HepG2 (cell line): Measurements from ENCODE around the gene CRK. TPM values are rescaled to one million over a fixed set of nuclear protein-coding genes. Genes with fewer than 3 reads are reported as not detected.

Source experiments
- ATAC-seq: fragments of 200-7000 bp; cut with Tn5 transposase; 3 replicates; pipeline ENCODE4 v1.9.1; 2020; ENCODE audit warnings: mild to moderate bottlenecking, moderate library complexity
- BruUV-seq: library from RNA; stranded (reverse); fragments of 400-500 nt; replicated peaks from 2 replicates; lab custom pipeline; 2021; lab: Mats Ljungman, UMichigan
- CTCF ChIA-PET: fragments of 300-600 bp; formaldehyde crosslinking; extraction: SDS; loops from one replicate; lab custom pipeline; 2021; ENCODE audit warnings: low total read pairs, inconsistent platforms, low intra/inter-chr PET ratio; lab: Yijun Ruan, JAX
- POLR2A ChIA-PET: fragments of 350-600 bp; sonication (Branson Sonifier 250); formaldehyde crosslinking; loops from one replicate; lab custom pipeline; 2020; ENCODE audit warnings: antibody characterized with exemption, inconsistent platforms; lab: Yijun Ruan, JAX
- DNase-seq: peaks from one replicate; pipeline ENCODE4 v3.0.0-alpha.2; 2015; ENCODE audit warnings: low spot score
- FAIRE-seq: peaks from 3 replicates; lab custom pipeline; 2011; peaks lifted over from hg19 to GRCh38; lab: Jason Lieb, UNC
- H2AFZ ChIP-seq: one replicate; pipeline ENCODE4 v1.6.1; 2011; ENCODE audit warnings: low read length, inconsistent platforms
- H3K27ac ChIP-seq: fragments of 300-600 bp; 3 replicates; pipeline ENCODE4 v1.8.0; 2011; ENCODE audit warnings: mixed run types, mild to moderate bottlenecking, mixed read lengths, low read length, inconsistent platforms; ENCODE audit not compliant: insufficient read depth; ENCODE audit errors: extremely low read length
- H3K27me3 ChIP-seq, 2 experiments: fragments of 200-600 bp in 1 of 2; 2 replicates in 1 of 2; 3 replicates in 1 of 2; pipeline versions ENCODE4 v1.6.0 to v1.8.0; 2011; ENCODE audit warnings: low read length in 2 of 2, mild to moderate bottlenecking in 2 of 2, moderate library complexity in 2 of 2, inconsistent platforms in 1 of 2; ENCODE audit not compliant: insufficient read depth in 2 of 2, control insufficient read depth in 1 of 2
- H3K36me3 ChIP-seq, 2 experiments: fragments of 200-600 bp in 1 of 2; replicated peaks in 1 of 2; 2 replicates in 1 of 2; 3 replicates in 1 of 2; pipeline versions ENCODE4 v1.5.1 to v1.8.0; 2011; ENCODE audit warnings: low read length in 2 of 2, inconsistent platforms in 1 of 2; ENCODE audit not compliant: insufficient read depth in 2 of 2, control insufficient read depth in 1 of 2
- H3K4me1 ChIP-seq: 2 replicates; pipeline ENCODE4 v1.5.1; 2012; ENCODE audit warnings: low read length, inconsistent platforms; ENCODE audit not compliant: insufficient read depth
- H3K4me2 ChIP-seq: 2 replicates; pipeline ENCODE4 v1.6.0; 2011; ENCODE audit warnings: low read depth, low read length, inconsistent platforms
- H3K4me3 ChIP-seq, 3 experiments: fragments of 200-600 bp in 1 of 3; sonication (generic), shearing (Covaris generic) in 1 of 3; replicated peaks in 1 of 3; 2 replicates each; pipeline ENCODE4 v1.5.1; 2011 to 2016; ENCODE audit warnings: low read length in 3 of 3, inconsistent platforms in 2 of 3, low read depth in 2 of 3, mild to moderate bottlenecking in 2 of 3, control low read depth in 1 of 3, mixed read lengths in 1 of 3; ENCODE audit not compliant: insufficient read depth in 1 of 3
- H3K79me2 ChIP-seq: one replicate; pipeline ENCODE4 v1.6.1; 2011; ENCODE audit warnings: low read length, inconsistent platforms; ENCODE audit not compliant: insufficient read depth
- H3K9ac ChIP-seq: 2 replicates; pipeline ENCODE4 v1.6.0; 2011; ENCODE audit warnings: mild to moderate bottlenecking, low read depth, low read length, inconsistent platforms; ENCODE audit not compliant: insufficient read depth
- H3K9me3 ChIP-seq: 2 replicates; pipeline ENCODE4 v1.5.1; 2012; ENCODE audit warnings: mild to moderate bottlenecking, low read length
- H4K20me1 ChIP-seq: 2 replicates; pipeline ENCODE4 v1.6.0; 2011; ENCODE audit warnings: inconsistent platforms, mild to moderate bottlenecking, low read length, moderate library complexity; ENCODE audit not compliant: insufficient read depth
- DNMT1 ChIP-seq: sonication (generic); formaldehyde crosslinking; IDR thresholded peaks from 2 replicates; pipeline ENCODE4 v1.5.1; 2020; ENCODE audit warnings: mild to moderate bottlenecking, missing genetic modification reagents
- EEA1 ChIP-seq: sonication (generic); formaldehyde crosslinking; IDR thresholded peaks from 2 replicates; pipeline ENCODE4 v1.5.1; 2020; ENCODE audit warnings: mild to moderate bottlenecking, missing genetic modification reagents, borderline replicate concordance
- KDM2A ChIP-seq: sonication (generic); formaldehyde crosslinking; IDR thresholded peaks from 2 replicates; pipeline ENCODE4 v1.4.0; 2020; ENCODE audit warnings: low read depth, missing genetic modification reagents, borderline replicate concordance
- KIAA2018 ChIP-seq: sonication (generic); formaldehyde crosslinking; IDR thresholded peaks from 2 replicates; pipeline ENCODE4 v1.5.0; 2020; ENCODE audit warnings: mild to moderate bottlenecking, missing genetic modification reagents, borderline replicate concordance
- NFIB ChIP-seq: sonication (generic); formaldehyde crosslinking; IDR thresholded peaks from 2 replicates; pipeline ENCODE4 v1.9.0; 2021; ENCODE audit warnings: missing genetic modification reagents, mild to moderate bottlenecking, borderline replicate concordance
- ZNF224 ChIP-seq: sonication (generic); formaldehyde crosslinking; IDR thresholded peaks from 2 replicates; pipeline ENCODE4 v1.5.0; 2020; ENCODE audit warnings: mild to moderate bottlenecking, missing genetic modification reagents
- ZNF646 ChIP-seq: sonication (generic); formaldehyde crosslinking; IDR thresholded peaks from 2 replicates; pipeline ENCODE4 v1.9.0; 2021; ENCODE audit warnings: mild to moderate bottlenecking, missing genetic modification reagents
- ZNF672 ChIP-seq: sonication (generic); formaldehyde crosslinking; IDR thresholded peaks from 2 replicates; pipeline ENCODE4 v1.8.1; 2022; ENCODE audit warnings: missing genetic modification reagents
- WGBS: methylation state at CpG from one replicate; pipeline ENCODE4 v1.1.6; 2017; ENCODE audit warnings: low lambda C conversion rate; 5-methylcytosine and 5-hydroxymethylcytosine counted together
- in situ Hi-C: cut with HindIII; loops from 2 replicates; pipeline ENCODE4 v1.10.0; 2017; ENCODE audit warnings: low pct_unique_long_range_greater_than_20kb; ENCODE audit not compliant: extremely low pct_ligation_motif_present
- intact Hi-C: fragments of 100-400 bp; cut with micrococcal nuclease; formaldehyde crosslinking; loops from one replicate; pipeline ENCODE4 v1.10.0; 2022; ENCODE audit not compliant: unreplicated experiment
- polyA plus RNA-seq, 8 experiments: library from polyadenylated mRNA; depleted of rRNA in 3 of 8; stranded (reverse) in 7 of 8; unstranded in 1 of 8; fragments of >200 nt; fragmentation: Illumina TruSeq in 4 of 8; extraction: Trizol in 4 of 8; gene quantifications; 2 replicates each; pipeline versions ENCODE4 v1.2.1 to v1.2.3, GENCODE V29; 2011 to 2016; ENCODE audit warnings: low read depth in 4 of 8, missing spikeins in 1 of 8, mixed read lengths in 1 of 8; ENCODE audit not compliant: insufficient read depth in 1 of 8
- total RNA-seq, 5 experiments: library from RNA; depleted of rRNA; stranded (reverse); fragments of >200 nt; fragmentation: Illumina TruSeq; extraction: Trizol; gene quantifications; 2 replicates each; pipeline ENCODE4 v1.2.3, GENCODE V29; 2016; ENCODE audit warnings: low read depth in 1 of 5

The CRK gene
- total and polyA plus RNA-seq, 2 of the 13 experiments (the other 11 are each of a cell fraction or from before 2014, with no cell fraction given) = 47.4 to 54.2 TPM

DNA sequence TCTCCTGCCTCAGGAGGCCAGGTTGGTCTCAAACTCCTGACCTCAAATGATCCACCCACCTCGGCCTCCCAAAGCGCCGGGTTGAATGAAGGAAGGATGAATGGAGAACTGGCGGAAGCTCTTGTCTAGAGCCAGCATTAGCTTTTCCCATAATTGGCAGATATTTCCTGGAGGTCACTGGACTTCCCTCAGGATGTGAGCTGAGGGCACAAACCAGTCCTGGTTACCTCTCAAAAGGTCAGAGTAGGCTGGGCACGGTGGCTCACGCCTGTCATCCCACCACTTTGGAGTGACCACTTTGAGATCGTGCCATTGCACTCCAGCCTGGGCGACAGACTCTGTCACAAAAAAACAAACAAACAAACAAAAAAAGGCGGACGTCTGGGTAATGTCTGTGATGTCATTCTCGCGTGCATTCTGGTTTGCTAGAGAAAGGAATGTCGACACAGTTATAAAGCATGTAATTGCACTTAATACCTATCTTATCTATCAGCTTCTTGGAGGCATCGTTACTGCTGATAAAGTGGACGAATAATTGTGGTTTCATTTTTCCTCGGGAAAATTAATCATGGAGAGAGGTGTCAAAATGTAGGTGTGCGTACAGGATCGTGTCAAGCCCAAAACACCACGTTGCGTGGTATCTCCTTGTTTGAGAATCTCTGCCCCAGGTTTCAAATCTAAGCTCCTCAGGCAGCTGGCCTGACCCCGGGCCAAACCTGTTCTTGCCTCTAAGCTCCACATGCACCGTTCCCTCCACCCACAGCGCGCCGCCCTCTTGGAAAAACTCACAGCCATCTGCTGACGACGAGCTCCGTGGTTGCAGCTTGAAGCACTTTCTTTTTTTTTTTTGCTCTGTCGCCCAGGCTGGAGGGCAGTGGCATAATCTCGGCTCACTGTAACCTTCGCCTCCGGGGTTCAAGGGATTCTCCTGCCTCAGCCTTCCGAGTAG lies 6.4 kb upstream of the CRK start:
- in situ Hi-C loops = no loop called here
- TF ChIP-seq KDM2A (no peak), KIAA2018 (CRISPR knock-in tag) (no peak), ZNF672 (no peak), DNMT1 (CRISPR knock-in tag) (no peak), EEA1 (no peak), NFIB (no peak), ZNF224 (CRISPR knock-in tag) (no peak), ZNF646 (CRISPR knock-in tag) (no peak)

More for the DNA sequence above, 6.4 kb upstream of the CRK start:
- no TSS peak for BruUV-seq
- DNase-seq = no peak
- Histone ChIP-seq H3K4me3 (no peak overlapping the region), H3K9me3 (no peaks in the 10 kb centered on the region), H4K20me1 (no peaks in the 10 kb centered on the region), H3K27me3 (no peaks in the 10 kb centered on the region), H3K27ac (no peak overlapping the region), H3K79me2 (no peaks in the 10 kb centered on the region), H3K4me2 (no peak overlapping the region), H3K9ac (no peak overlapping the region), H3K4me1 (peaks cover 17% of the 10 kb centered on the region), H3K36me3 (peaks cover 0 to 3% of the 10 kb centered on the region in 2 experiments; a peak in 1 of 5 replicates), H2AFZ (no peak overlapping the region)
- CTCF ChIA-PET = no interaction called here
- no peak for ATAC-seq
- intact Hi-C loops = no loop called here
- POLR2A ChIA-PET = no interaction called here
- FAIRE-seq = no peak
- WGBS = 94% methylated on average over 33 of the region's 33 CpGs
